Dermis microvascular lymphatic vessel endothelial cell (primary cell): ENCODE measurements around the gene NLRP2B. TPM values are rescaled to one million over a fixed set of nuclear protein-coding genes. Genes with fewer than 3 reads are reported as not detected.
"Not testable (repeated sequence)": the region's sequence is repeated elsewhere in the genome, so short reads cannot be mapped to it uniquely, and the experiment has no call there.

ENCODE experiments used
- DNase-seq, 2 donors: peaks; one replicate each; pipeline versions ENCODE4 v3.0.0 to v3.0.0-alpha.2; 2010; ENCODE audit warnings: low read depth in 2 of 2
- total RNA-seq: library from RNA; depleted of rRNA; stranded (reverse); fragments of >200 nt; gene quantifications from 2 replicates; pipeline ENCODE4 v1.2.1, GENCODE V29; 2014

NLRP2B gene
- total RNA-seq = under 0.01 TPM in 2 replicates

GRCh38 chrX:57680160-57680559 lies at the start of gene NLRP2B:
TSS of gene NLRP2B (minus strand) at chrX:57680260.
- no peak for DNase-seq

- DNase-seq = not testable (repeated sequence)
Observed at GRCh38 chrX:57725995-57726394, 45.9 kb upstream of the NLRP2B start.

DNA sequence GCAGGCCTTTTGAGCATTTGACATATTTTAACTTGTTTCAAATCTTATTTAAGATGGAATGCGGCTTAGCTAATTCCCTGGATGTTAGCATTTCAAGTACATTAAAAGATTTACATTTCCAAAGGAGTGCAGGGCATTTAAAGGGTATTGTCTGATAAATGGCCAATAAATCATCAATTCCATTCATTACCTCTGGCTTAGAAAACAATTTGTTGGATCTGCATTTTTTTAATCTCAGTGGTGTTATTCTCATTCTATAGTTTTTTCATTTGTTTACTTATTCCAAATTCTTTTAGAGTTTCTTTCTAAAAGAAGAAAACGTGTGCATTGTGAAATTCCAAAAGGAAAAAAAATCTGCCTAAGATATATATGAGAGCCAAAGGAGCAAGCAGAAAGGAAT lies 1.3 kb upstream of the NLRP2B start:
- DNase-seq = no peak

GRCh38 chrX:57678686-57679428 lies 1.2 kb downstream of the NLRP2B start:
- DNase-seq = no peak

DNA sequence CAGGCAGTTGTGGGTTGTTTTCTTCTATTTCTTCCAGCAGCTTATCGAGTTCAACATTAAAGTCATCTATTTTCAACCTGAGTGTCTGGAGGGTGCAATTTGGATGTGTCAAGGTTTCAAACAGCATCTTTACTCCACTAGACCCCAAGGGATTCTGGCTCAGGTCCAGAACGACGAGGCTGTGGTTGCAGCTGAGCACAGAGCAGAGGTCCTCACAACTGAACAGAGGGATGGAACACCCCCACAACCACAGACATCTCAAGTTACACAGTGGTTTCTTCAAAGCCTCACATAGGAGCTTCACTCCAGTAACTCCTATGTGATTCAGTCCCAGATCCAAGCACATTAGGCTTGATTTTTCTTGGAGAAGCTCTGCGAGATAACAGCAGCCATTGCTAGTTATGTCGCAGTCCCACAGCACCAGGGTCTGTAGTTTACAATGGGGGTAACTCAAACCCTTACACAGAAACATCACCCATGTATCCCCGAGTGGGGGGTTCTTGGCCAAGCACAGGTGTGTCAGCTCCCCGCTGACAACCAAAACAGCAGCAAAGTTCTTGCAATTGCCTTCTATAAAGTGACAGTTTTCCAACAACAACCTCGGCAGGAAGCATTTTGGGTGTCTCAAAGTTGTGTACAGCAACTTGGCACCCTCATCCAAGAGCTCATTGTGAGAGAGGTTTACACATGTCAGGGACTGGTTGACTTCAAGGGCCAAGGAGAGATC lies 2.8 kb downstream of the NLRP2B start:
- DNase-seq = no peak

GRCh38 chrX:57675320-57675719 lies 4.7 kb downstream of the NLRP2B start:
- DNase-seq = no peak

GRCh38 chrX:57674861-57675260 lies 5.2 kb downstream of the NLRP2B start:
- DNase-seq = no peak

- DNase-seq = no peak
Observed at GRCh38 chrX:57669961-57670360, 10.1 kb downstream of the NLRP2B start.

DNA sequence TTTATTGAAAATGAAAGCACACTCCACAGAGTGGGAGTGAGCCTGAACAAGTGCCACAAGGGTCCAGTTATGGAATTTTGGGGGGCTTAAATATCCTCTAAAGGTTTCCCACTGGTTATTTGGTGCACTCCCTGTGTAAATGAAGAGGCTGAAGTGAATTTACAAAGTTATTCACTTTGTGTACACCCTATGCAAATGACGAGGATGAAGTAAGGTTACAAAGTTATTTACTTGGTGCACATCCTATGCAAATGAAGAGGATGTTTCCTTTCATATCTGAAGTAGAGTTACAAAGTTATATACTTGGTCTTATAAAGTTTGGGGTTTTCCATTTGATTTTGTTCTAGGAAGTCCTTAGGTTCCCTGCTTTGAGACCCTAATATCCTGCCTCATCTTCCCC lies 13.1 kb downstream of the NLRP2B start:
- DNase-seq = no peak

- DNase-seq = no peak
Observed at GRCh38 chrX:57655065-57655464, 25.0 kb downstream of the NLRP2B start.

DNA sequence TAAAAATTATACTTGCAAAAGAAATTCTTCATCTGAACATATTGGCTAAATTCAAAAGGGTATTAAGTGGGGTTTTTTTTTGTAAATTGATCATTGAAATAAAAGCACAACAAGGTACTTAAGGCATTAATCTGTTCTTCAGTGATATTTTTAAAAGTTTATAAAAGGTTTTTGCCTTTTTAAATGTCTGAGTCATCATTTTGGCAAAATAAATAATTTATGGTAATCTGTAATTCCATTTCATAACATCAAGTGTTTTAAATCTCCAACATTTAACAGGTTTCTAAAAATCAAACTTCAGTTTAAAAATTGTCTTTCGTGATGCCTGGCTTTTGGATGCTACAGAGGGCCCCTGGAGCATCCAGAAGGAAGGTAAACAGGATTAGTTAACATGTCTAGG lies 27.4 kb downstream of the NLRP2B start:
- DNase-seq = no peak

- DNase-seq = no peak
Observed at GRCh38 chrX:57651169-57651919, 28.7 kb downstream of the NLRP2B start.

DNA sequence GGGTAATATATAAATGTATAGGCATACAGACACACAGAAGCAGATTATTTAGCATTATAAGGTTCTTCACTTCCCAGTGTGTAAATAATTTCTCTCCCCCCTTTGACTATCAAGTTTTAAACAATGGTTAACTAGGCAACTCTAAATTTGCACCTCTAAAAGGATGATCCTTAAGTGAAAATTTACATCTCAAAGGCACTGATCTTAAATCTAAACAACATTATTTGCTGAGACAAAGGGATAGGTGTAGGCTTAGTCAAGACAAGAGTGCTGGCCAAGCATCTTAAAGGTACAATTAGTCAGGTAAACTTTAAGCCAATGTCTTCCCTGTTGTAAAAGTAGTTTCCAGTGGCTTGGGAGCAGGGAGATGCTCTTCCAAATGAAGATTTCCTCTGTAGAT lies 33.0 kb downstream of the NLRP2B start:
- DNase-seq = no peak

- no peak for DNase-seq
Observed at GRCh38 chrX:57643698-57644097, 36.4 kb downstream of the NLRP2B start.

GRCh38 chrX:57641338-57641737 lies 38.7 kb downstream of the NLRP2B start:
- no peak for DNase-seq

GRCh38 chrX:57640674-57641016 lies 39.4 kb downstream of the NLRP2B start:
- DNase-seq = no peak

GRCh38 chrX:57629438-57629837 lies 50.6 kb downstream of the NLRP2B start:
- not testable (repeated sequence) for DNase-seq

Other genes starting within 250 kb of the NLRP2B start
- 7.1 and 8.9 TPM in 2 replicates for gene ZXDB, start 88.2 kb downstream of the NLRP2B start, total RNA-seq
- 12.8 and 17.3 TPM in 2 replicates for gene ZXDA, start 230.2 kb upstream of the NLRP2B start, total RNA-seq